NCI-H1436 (cell line): ENCODE results near the gene GRID2.

Source experiments
- DNase-seq: peaks from one replicate; lab custom pipeline; 2025; lab: John Stamatoyannopoulos, UW

Gene GRID2

DNA sequence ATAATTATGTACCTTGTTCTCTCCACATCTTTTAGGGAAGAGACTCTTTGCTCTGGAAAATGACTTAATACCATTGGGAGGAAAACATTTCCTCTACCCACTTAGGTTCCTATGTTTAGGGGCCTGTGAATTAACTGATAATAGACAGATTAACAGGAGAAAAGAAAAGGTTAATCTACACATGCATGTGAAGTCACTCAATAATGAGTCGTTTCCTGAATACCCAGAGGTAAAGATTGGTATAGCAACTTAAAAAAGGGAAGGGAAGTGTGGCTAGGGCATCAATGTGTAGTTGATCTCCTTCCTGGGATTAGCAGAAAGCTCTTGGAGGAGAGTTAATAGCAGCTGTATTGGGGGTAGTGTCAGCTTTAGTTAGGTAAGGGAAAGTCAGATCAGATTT lies 1105.3 kb downstream of the GRID2 start:
- no peak for DNase-seq

DNA sequence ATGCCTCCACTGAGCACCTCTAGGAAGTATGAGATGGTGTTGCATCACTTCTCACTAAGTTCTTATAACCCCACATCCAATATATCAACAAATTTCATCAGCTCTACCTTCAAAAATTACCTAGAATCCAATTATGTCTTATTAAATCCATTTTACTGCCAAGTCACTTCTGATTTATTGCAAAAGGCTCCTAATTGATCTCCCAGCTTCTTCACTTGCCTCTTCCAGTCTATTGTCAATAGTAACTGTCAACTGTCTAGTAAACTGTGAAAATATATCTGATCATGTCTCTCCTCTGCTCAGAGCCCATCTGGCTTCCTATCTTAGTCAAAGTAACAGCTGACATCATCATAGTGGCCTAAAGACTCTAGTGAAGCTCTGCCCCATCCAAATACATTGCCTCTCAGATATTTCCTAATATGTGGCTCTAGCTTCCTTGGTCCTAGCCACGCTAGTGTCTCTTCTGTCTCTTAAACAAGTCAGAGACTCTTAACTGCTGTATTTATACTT lies 1110.3 kb downstream of the GRID2 start:
- no peak for DNase-seq

DNA sequence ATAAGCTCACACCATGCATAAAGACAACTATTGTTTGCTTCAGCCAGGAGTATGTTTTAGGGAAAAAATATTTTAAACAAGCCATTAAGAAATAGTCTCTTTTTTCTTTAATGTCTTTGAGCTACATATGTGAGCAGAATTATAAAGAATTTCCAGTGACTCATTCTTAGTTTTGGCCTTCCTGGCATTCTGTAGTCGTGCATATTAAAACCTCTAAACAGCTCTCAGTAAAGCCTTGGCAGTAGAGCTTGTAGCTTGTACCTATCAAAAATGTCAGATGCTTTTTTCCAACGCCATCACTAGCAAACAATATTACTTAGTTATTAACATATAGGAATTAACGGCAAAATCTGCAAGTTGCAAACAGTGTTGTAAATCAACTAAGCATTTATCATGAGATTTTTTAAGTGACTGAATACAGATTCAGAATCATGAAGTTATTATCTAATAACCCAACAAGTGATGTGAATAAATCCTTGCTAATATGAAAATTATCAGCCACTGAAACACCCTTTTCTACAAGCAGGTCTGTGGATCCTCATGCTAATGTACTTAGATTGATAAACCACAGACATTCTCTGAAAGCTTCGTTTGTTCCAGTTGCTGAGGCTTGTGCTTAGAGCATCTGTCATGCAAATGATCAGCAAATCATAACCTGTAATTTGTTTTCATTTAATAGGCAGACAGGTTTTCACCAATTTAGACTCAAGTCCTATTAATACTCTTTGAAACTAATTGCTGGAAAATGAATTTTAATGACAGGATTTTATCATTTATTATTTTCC lies 1112.8 kb downstream of the GRID2 start:
- DNase-seq: no peak

DNA sequence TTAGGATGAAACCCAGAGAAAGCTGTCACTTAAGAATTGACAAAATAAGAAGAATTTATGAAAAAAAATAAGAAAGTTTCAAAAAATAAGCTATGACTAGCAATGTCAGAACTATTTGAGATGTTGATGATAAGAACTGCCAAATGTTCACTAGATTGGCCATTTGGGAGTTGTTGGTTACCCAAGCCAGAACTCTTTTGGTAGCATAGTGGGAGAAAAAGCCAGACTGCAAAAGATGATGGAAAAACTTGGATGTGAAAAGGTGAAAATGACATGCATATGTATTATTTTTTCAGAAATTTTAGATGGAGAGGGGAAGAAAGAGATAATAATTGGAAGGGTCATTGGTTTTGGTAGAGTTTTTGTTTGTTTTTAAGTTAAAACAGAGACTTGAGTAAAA lies 1127.6 kb downstream of the GRID2 start:
- DNase-seq: no peak

DNA sequence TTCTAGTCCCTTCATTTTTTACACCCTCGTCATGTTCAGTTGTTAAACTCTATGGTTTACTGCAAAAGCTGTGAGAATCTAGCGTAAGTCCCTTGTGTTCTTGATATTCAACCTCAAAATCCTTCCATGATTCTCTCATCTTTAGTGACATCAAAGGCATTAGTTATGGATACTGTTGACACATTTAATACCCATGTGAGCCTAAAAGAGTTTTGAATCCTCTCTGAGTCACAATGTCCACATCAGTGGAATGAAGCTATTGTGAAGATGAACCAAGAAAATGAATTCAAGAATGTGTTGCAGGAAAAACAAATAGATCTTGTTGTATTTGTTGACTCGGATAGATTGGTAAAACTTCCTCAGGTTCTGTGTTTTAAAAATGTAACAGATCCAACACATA lies 1130.1 kb downstream of the GRID2 start:
- no peak for DNase-seq

DNA sequence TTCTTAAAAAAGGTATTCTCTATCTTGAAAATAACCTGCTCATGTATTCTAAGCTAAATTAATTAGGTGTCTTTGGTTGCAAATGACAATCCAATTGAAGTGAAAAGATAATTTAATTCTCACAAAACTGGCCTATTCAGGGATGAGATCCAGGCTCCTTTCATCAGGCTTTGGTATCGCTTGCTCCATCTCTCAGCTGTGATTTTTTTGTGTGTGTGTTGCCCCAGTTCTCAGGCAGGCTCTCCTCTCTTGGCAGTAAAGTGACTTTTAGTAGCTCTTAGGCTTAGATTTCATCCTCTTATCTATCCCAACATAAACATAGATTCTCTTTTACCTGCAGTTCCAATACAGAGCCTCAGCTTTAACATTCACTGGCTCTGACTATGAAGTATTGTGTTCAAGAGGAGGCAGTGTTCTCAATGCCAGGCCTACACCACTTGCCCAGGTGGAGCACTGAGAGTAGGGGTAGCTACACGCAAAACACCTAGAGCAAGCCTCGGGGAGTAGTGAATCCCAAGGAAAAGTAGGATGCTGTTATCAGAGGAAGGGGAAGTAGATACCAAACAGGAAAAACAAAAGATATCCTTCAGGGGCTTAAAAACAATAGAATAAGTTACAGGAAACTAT lies 1132.3 kb downstream of the GRID2 start:
- no peak for DNase-seq

DNA sequence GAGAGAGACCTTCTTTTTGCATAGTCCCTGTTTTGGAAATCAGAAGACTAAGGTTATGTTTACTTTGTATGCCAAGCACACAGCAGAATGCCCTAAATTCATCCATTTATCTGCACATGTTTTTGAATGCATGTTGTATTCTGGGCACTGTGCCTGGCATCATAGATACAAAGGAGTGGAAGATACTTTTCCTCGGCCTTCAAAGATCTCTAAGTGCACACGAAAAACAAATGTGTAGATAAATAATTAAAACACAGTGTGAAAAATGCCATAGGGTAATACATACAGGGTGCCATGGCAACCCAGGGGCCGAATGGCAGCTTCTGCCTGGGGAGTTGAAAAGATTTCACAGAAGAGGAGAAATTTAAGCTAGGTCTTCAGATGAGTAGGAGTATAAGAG lies 1134.2 kb downstream of the GRID2 start:
- DNase-seq: no peak

DNA sequence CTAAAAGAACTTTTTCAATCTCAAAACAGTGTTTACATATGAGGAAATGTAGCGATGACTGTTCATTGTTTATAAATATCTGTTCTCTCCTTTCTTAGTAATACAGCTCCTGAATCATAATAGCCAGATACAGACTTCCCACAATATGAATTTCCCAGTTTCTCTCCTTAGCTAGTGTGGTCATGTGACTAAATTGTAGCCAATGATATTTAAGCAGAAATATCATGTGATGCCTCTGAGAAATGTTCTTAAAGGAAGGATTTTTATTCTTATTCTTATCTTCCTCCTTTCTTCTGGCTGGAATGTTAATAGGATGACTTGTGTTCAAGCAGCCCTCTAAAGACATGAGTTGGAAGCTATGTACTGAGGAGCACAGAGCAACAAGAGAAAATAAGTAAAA lies 1141.1 kb downstream of the GRID2 start:
- DNase-seq: no peak

DNA sequence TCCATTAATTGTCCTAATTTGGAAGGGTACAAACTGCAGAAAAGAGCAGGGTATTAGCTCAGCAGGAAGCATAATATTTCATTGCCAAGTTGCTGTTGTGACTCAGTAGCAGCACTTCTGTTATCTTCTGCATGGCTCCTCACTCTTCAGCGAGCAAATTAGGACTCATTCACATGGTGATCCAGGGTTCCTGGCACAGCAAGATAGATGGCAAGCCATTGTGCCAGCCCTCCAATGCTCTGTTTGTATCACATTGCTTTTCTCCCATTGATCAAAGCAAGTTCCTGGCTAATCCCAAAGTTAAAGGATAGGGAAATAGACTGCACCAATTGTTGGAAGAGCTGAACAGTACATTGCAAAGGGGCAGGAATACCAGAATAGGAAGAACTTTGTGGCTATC lies 1142.3 kb downstream of the GRID2 start:
- no peak for DNase-seq

DNA sequence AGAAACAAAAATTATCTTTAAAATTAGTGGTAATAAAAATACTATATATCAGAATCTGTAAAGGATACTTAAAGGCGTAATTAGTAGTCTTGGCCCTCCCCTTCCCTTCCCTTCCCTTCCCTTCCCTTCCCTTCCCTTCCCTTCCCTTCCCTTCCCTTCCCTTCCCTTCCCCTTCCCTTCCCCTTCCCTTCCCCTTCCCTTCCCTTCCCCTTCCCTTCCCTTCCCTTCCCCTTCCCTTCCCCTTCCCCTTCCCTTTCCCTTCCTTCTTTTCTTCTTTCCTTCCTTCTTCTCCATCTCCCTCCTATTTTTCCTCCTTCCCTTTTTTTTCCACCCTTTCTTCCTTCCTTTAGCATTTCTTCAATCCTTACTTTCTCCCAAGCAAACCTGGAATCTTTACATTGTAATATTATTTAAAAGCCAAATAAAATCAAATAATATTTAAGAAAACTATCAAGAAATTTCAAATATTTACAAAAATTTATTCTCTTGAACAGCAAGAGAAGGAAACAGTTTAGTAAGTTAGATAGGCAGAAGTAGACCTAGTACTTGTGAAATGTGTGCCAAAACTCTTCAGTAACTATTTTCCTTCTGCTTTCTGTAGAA lies 1145.0 kb downstream of the GRID2 start:
- DNase-seq: no peak

DNA sequence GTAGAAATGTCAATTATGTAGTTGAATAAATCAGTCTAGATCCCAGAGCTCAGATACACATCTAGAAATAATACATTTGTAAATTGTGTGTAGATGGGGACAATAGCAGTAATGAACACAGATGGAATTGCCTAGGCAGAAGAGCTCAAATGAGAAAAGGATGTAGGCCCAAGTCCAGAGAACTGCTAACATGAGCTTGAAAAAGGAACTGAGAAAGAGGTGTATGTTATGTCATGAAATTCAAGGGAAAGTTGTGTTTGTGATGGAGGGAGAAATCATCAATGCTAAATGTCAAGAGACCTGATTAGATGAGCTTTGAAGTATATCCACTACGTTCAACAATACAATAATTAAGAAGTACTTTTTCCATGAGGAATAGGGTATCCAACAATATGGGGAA lies 1148.2 kb downstream of the GRID2 start:
- no peak for DNase-seq

DNA sequence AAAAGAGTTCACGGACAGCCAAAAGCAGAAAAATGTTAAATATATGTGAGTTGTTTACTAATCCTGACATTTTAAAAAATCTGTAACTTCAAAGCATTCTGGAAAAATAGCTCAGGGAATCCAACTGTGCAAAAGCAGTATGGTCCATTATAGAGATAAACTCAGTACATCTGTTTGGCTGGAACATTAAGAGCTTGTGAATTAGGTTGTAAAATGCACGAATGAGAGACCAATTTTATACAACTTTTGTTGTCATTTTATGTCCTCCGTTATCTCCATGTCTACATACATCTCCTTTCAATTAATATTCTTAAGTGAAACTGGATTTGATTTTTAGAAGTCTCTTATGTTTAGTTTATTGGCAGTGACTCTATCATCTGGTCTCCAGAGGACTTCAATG lies 1157.8 kb downstream of the GRID2 start:
- no peak for DNase-seq

DNA sequence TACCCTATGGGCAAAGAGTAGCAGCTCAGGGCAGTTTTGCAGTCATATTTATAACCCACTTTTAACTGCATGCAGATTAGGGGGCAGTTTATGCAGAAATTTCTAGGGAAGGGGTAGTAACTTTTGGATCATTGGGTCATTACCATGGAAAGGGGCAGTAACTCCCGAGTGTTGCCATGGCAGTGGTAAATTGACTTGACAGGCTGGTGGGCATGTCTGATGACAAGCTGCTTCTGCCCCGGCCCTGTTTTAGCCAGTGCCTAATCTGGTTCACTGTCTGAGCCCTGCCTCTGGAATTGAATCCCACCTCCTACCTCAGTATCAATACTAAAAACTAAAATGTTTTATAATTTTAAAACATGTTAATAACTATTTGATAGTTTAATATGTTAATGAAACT lies 1162.7 kb downstream of the GRID2 start:
- DNase-seq: no peak

DNA sequence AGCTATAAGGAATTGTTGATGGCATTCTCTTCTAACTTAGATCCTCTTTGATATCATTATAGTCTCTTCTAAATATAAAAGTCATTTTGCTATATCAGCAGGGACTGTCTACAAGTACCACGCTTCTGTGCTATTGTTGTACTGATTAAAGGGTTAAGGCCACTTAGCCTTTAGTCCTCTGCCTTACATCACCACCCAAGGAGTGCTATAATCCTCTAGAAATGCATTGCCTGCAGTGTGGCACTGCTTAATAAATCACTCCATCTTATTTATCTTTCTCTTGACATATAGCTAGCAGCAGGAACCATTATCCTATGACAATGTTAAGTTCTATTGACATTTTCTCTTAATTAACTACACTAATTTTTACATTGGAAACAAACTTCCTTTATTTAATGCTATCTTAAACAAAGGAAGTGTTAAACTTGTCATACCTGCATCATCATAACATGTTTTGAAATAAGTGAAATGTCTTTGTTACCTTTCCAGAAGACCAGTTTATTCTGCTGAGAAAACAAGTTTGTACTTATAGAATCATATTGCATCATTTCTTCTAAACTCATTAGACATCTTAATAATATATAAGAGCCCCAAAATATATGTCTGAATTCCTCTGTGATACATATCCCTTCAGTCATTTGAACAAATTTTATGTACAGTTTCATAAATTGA lies 1163.9 kb downstream of the GRID2 start:
- no peak for DNase-seq

DNA sequence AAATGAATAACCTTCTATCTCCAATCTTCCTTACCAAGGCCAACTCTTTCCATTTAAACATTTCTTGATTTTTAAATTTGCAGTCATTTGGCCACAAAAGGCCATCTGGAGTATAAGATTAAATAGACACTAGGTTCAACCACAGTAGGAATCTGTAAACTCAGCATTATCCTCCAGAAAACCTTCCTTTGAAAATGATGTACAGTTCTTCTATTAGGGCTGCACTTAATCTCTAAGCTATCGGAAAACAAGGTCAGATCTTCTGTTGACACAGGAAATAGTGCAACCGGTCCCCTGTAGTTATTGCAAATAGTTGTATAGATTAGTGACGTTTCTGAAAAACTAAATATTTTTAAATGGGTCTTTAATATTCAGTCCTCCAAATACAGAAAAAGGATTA lies 1165.8 kb downstream of the GRID2 start:
- DNase-seq: no peak

DNA sequence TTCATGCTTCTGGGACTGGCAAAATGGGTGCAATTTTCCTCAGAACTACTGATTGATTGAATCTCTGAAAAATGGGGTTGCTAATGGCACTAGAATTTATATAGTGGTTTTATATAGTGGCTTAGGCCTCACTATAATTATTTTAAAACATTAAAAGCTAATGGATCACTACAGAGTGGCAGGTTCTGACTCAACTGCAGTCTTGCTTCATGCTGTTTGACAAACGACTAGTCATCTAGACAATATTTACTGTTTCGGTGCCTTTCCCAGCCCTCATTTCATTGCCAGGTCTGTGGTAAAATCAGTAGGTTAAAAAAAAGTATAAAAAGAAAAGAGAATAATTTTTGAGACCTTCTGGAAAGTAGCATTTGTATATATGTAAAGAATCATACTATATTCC lies 1172.0 kb downstream of the GRID2 start:
- DNase-seq: no peak

DNA sequence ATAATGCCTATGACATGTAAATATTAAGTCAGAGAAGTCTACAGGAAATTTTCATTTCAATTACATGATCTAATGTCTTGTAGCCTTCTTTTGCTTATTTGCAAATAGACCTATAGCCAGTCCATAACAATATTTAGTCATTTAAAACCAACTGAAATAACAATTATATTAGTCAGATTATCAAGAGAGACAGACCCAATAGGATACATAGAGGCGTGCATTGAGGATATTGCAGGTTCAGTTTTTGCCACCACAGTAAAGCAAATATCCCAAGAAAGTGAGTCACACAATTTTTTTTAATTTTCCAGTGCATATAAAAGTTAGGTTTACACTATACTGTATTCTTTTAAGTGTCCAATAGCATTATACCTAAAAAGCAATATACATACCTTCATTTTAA lies 1175.0 kb downstream of the GRID2 start:
- DNase-seq: no peak

DNA sequence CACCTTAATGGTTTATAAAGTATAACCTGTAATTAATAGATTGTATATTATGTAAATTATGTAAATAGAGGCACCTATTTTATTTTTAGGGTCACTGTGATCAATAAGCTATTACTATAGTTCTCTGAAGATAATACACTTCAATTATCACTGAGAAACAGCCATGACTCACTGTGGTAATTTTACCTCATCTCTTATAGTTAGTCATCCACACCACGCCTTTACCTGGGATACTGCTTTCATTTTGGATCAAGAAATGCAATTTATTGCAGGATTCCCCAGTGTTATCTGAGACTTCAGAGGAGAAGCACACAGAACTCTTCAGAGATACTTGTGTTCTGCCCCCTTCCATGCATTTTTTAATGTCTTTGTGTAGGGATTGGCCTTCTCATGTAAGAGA lies 1176.7 kb downstream of the GRID2 start:
- DNase-seq: no peak

DNA sequence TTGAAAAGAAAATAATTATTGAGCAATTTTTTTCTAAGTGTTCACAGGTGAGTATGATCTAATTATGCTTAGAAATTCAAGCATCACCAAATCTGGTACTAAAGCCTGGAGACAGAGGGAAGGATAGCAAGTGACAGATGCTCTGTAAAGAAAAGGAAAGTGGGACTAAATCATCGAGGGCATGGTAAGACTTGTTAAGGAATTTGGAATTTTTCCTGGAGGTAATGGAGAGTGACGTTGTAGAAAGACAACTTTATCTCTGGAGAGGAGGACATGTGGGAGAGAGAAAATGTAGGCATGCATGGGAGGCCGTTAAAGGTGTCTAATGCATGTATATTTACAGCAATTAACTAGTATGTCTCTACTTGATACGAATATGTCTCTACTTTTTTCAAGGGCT lies 1191.6 kb downstream of the GRID2 start:
- no peak for DNase-seq

DNA sequence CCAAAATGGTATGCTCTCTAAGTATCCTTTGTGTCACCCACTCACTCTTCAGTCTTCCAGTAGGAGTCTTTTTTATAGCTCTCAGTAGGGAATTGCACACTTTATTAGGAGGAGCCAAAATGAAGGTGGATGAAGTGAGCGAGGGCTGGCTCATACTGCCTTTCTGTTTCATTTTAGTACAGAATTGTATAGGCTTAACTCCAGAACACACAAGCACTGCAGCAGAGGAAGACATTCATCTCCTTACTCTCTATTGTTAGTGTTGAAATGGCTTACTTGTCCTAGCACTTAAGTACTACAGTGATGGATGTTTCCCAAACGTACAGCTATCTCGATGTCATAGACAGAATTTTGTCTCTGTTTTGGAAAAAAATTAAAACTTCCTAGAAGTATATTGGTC lies 1197.5 kb downstream of the GRID2 start:
- DNase-seq: no peak

DNA sequence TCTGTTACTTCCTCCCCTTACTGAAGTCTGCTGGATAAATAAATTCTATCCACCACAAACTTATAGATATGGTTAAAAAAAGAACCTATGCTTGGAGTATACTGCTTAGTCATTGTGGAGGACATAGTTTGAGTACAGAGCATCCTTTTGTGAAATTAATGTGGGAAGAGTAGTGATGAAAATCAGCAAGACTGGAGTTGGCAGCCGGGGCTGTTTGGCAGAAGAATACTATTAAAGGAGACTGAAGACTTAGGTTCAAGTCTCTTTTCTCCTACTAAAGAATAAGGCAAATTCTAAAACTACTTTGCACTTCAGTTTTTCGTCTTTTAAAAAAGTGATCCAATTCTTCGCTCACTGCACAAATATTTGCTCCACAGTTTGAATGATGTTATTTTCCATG lies 1198.2 kb downstream of the GRID2 start:
- DNase-seq: no peak

DNA sequence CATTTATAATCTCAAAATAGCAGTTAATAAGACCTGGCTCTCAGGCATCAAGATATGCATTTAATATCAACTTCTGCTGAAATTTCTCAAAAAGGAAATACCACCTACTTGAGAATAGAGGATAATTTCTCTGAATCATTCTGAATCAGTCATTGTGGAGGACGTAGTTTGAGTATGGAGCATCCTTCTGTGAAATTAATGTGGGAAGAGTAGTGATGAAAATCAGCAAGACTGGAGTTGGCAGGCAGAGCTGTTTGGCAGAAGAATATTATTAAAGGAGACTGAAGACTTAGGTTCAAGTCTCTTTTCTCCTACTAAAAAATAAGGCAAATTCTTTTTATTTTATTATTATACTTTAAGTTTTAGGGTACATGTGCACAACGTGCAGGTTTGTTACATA lies 1199.2 kb downstream of the GRID2 start:
- no peak for DNase-seq

DNA sequence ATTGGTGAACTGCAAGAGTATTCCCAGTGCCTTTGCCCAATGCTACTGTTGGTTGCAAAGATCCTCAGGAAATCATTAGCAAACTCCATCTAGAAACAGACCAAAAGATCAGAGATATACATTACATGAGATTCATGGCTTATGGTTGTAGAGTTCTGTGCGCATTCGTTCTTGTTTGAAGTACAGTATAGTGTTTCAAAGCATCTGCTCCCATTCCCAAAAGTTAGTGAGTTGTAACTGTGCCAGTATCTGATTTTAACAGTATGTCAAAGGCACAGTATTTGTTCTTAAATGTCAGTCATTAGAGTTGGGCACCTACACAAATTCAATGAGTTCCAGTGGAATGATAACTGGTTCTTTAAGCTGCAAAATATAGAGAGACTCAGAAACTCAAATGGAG lies 1210.1 kb downstream of the GRID2 start:
- DNase-seq: no peak
